Measurements from ENCODE around the gene COA5.

DNA sequence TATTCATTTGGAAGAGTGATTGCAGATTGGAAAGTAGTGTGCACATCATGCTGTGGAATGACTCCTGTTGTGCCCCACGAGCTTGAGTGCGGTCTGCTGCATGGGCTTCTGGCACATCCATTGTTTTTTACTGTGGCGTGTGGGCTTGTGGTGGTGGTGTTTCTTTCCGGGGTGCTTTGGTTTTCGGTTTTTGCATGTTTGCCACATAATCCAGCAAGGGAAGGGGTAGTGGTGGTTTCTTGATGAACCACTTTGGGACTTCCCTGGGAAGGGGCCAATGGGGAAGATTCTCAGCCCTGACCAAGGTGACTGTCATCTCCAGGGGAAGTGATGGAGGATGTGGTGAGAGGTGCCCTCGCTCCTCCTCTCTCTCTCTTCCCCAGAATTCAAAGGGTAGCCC, 57.0 kb downstream of the COA5 start:
- TF ChIP-seq EZH2 (IDR thresholded peaks at IDR 0.05; ENCODE audit: low read length, missing control alignments): no peak
- TF ChIP-seq, protein P1, sequence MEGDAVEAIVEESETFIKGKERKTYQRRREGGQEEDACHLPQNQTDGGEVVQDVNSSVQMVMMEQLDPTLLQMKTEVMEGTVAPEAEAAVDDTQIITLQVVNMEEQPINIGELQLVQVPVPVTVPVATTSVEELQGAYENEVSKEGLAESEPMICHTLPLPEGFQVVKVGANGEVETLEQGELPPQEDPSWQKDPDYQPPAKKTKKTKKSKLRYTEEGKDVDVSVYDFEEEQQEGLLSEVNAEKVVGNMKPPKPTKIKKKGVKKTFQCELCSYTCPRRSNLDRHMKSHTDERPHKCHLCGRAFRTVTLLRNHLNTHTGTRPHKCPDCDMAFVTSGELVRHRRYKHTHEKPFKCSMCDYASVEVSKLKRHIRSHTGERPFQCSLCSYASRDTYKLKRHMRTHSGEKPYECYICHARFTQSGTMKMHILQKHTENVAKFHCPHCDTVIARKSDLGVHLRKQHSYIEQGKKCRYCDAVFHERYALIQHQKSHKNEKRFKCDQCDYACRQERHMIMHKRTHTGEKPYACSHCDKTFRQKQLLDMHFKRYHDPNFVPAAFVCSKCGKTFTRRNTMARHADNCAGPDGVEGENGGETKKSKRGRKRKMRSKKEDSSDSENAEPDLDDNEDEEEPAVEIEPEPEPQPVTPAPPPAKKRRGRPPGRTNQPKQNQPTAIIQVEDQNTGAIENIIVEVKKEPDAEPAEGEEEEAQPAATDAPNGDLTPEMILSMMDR (conservative IDR thresholded peaks at IDR 0.05 in 1 of 2, IDR thresholded peaks at IDR 0.05 in 1 of 2; ENCODE audit: low read depth in 1 of 2, low read length in 2 of 2): no peak
